Measurements from ENCODE around the gene BLM.
"Not testable (repeated sequence)": the region's sequence is repeated elsewhere in the genome, so short reads cannot be mapped to it uniquely, and the experiment has no call there.

Gene BLM

GRCh38 chr15:90716976-90717821 lies at the start of gene BLM:
Gene BLM, plus strand, starts transcription at chr15:90717346. Its CDS starts 30,047 bp downstream, at chr15:90747393.
- peak; percentile 99 for DNase-seq (ENCODE audit: low spot score)

GRCh38 chr15:90667755-90668345 lies 49.3 kb upstream of the BLM start:
- DNase-seq (ENCODE audit: low spot score) = not testable (repeated sequence)

- DNase-seq (ENCODE audit: low spot score) = not testable (repeated sequence)
These were observed 46.5 kb upstream of the BLM start for GRCh38 chr15:90670631-90671030.

- DNase-seq (ENCODE audit: low spot score) = no peak
These were observed 45.9 kb upstream of the BLM start for GRCh38 chr15:90671216-90671615.

- not testable (repeated sequence) for DNase-seq (ENCODE audit: low spot score)
These were observed 43.8 kb upstream of the BLM start for GRCh38 chr15:90673357-90673756.

- DNase-seq (ENCODE audit: low spot score) = no peak
These were observed 42.7 kb upstream of the BLM start for GRCh38 chr15:90674476-90674875.

- no peak for DNase-seq (ENCODE audit: low spot score)
These were observed 41.7 kb upstream of the BLM start for GRCh38 chr15:90675464-90675863.

- no peak for DNase-seq (ENCODE audit: low spot score)
These were observed 39.0 kb upstream of the BLM start for GRCh38 chr15:90677807-90678790.

- DNase-seq (ENCODE audit: low spot score) = no peak
These were observed 37.2 kb upstream of the BLM start for GRCh38 chr15:90679959-90680358.

- peak; percentile 80 for DNase-seq (ENCODE audit: low spot score)
These were observed 36.7 kb upstream of the BLM start for GRCh38 chr15:90680371-90680935.

- DNase-seq (ENCODE audit: low spot score) = no peak
These were observed 36.1 kb upstream of the BLM start for GRCh38 chr15:90681056-90681455.

- peak; percentile 76 for DNase-seq (ENCODE audit: low spot score)
These were observed 35.7 kb upstream of the BLM start for GRCh38 chr15:90681480-90681879.

GRCh38 chr15:90683371-90683770 lies 33.8 kb upstream of the BLM start:
- DNase-seq (ENCODE audit: low spot score) = no peak

GRCh38 chr15:90683876-90684275 lies 33.3 kb upstream of the BLM start:
- no peak for DNase-seq (ENCODE audit: low spot score)

- DNase-seq (ENCODE audit: low spot score) = no peak
These were observed 32.9 kb upstream of the BLM start for GRCh38 chr15:90684281-90684680.

GRCh38 chr15:90685591-90686434 lies 31.3 kb upstream of the BLM start:
- no peak for DNase-seq (ENCODE audit: low spot score)

- no peak for DNase-seq (ENCODE audit: low spot score)
These were observed 30.5 kb upstream of the BLM start for GRCh38 chr15:90686435-90687218.

- not testable (repeated sequence) for DNase-seq (ENCODE audit: low spot score)
These were observed 27.7 kb upstream of the BLM start for GRCh38 chr15:90689326-90689961.

GRCh38 chr15:90690585-90690984 lies 26.6 kb upstream of the BLM start:
- no peak for DNase-seq (ENCODE audit: low spot score)

- no peak for DNase-seq (ENCODE audit: low spot score)
These were observed 25.8 kb upstream of the BLM start for GRCh38 chr15:90691369-90691768.
